Gastroesophageal sphincter (tissue), 3 donors: ENCODE results near the gene ACOXL.

Experiments used
- POLR2A ChIP-seq, 2 donors: fragments of 450-650 bp; IDR thresholded peaks; one replicate each; pipeline ENCODE4 v1.6.1; 2017; ENCODE audit warnings: antibody characterized with exemption in 2 of 2, mild to moderate bottlenecking in 2 of 2, moderate library complexity in 1 of 2
- POLR2AphosphoS5 ChIP-seq: sonication (generic); formaldehyde crosslinking; IDR thresholded peaks from one replicate; pipeline ENCODE4 v1.6.1; 2017; ENCODE audit warnings: antibody characterized with exemption
- TF ChIP-seq, protein P1 (sequence below), 4 experiments: fragments of 200-600 bp in 2 of 4; fragments of 450-650 bp in 2 of 4; sonication (generic) in 1 of 4; IDR thresholded peaks; one replicate each; pipeline ENCODE4 v1.5.1; 2017 to 2019; ENCODE audit warnings: antibody characterized with exemption in 4 of 4, mild to moderate bottlenecking in 2 of 4, moderate library complexity in 2 of 4

DNA sequence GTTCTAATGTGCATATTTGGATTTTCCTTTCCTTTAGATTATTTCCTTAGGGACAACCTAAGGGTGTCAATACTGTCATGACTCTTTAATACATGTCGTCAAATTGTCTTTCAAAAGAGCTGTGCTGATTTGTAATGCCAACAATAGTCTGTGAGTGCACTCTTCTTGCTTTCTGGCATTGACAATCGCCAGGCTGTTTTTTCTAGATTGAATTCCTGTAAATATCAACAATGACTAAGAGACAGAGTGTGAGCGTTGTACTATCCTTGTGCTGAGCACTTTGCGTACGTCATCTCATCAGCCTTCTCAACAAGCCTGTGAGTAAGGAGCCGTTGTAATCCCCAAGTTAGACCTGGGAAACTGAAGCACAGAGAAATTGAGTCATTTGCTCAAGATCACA lies 96.0 kb downstream of the ACOXL start:
- TF ChIP-seq, protein P1, sequence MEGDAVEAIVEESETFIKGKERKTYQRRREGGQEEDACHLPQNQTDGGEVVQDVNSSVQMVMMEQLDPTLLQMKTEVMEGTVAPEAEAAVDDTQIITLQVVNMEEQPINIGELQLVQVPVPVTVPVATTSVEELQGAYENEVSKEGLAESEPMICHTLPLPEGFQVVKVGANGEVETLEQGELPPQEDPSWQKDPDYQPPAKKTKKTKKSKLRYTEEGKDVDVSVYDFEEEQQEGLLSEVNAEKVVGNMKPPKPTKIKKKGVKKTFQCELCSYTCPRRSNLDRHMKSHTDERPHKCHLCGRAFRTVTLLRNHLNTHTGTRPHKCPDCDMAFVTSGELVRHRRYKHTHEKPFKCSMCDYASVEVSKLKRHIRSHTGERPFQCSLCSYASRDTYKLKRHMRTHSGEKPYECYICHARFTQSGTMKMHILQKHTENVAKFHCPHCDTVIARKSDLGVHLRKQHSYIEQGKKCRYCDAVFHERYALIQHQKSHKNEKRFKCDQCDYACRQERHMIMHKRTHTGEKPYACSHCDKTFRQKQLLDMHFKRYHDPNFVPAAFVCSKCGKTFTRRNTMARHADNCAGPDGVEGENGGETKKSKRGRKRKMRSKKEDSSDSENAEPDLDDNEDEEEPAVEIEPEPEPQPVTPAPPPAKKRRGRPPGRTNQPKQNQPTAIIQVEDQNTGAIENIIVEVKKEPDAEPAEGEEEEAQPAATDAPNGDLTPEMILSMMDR (IDR thresholded peaks at IDR 0.05) = no peak
- TF ChIP-seq POLR2A (IDR thresholded peaks at IDR 0.05) = no peak
- TF ChIP-seq POLR2AphosphoS5 = no peak
